Measurements from ENCODE around the gene DTHD1. TPM values are rescaled to one million over a fixed set of nuclear protein-coding genes. Genes with fewer than 3 reads are reported as not detected.

The DTHD1 gene
- total RNA-seq, 1 experiment from 2014 or later, result not detected

DNA sequence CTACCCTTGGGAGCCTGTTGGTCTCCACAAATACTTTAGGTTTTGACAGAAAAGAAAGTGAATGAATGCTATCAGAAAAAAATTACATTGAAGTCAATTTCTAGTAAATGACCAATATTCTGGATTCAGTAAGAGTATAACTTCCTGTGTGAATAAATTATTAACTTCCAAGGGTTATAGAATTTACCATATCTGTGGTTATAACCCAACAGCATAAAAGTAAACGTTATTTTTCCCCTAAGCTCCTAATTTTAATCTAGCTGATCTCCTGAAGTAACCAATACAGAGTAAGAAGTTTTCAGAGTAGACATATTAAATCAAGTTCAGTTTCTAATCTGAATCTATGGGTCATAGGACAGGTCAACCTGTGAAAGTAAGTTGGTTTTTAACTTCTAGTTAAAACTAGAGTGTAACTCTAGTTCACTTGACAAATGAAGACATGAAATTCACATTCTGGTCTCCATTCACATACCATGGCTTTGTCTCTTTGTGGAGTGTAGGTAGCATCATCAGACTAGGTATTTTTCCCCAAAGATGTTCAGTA lies 22.8 kb downstream of the DTHD1 start:
- Histone ChIP-seq H4K20me1 (ENCODE audit: insufficient read depth) (no peaks in the 10 kb centered on the region), H3K4me2 (ENCODE audit: low read length) (no peak overlapping the region), H3K27ac (ENCODE audit: low read depth, low read length) (no peak overlapping the region), H3K9me3 (ENCODE audit: control insufficient read depth in 1 of 2, insufficient read depth in 1 of 2, low read depth in 1 of 2, low read length in 2 of 2) (no peaks in the 10 kb centered on the region), H3K9me2 (ENCODE audit: insufficient read depth) (no peaks in the 10 kb centered on the region), H3K79me2 (ENCODE audit: insufficient read depth, low read length) (no peaks in the 10 kb centered on the region), H3K4me1 (ENCODE audit: control insufficient read depth in 1 of 2, insufficient read depth in 2 of 2, low read length in 2 of 2) (no peaks in the 10 kb centered on the region), H2AFZ (ENCODE audit: low read depth, low read length, poor library complexity, severe bottlenecking) (no peak overlapping the region), H3K36me3 (ENCODE audit: control insufficient read depth in 1 of 2, insufficient read depth in 2 of 2, low read length in 2 of 2) (no peaks in the 10 kb centered on the region), H3K9ac (ENCODE audit: low read length) (no peak overlapping the region), H3K27me3 (ENCODE audit: insufficient read depth, low read length) (no peaks in the 10 kb centered on the region), H3K4me3 (replicated peaks in 1 of 2; ENCODE audit: low read depth in 1 of 2, low read length in 2 of 2) (no peak overlapping the region)
- TF ChIP-seq JUND (IDR thresholded peaks at IDR 0.05) (no peak), POLR2A (IDR thresholded peaks at IDR 0.05; ENCODE audit: borderline replicate concordance, extremely low read depth, insufficient read depth, insufficient read length) (no peak), ELF1 (IDR thresholded peaks at IDR 0.05; ENCODE audit: borderline replicate concordance, low read depth) (no peak), CBX3 (IDR thresholded peaks at IDR 0.05; ENCODE audit: low read depth) (no peak), ZBTB33 (IDR thresholded peaks at IDR 0.05; ENCODE audit: extremely low read depth, insufficient replicate concordance, low read length) (no peak), YY1 (IDR thresholded peaks at IDR 0.05; ENCODE audit: extremely low read depth, insufficient replicate concordance, low read depth, low read length) (no peak)
- BruUV-seq (replicated peaks), result no TSS peak
- intact Hi-C loops (cut with micrococcal nuclease), result loop anchor here (5.0 kb wide), 1 partner anchor 1487 kb away; no protein-coding TSS in a partner anchor
- no peak for DNase-seq (ENCODE audit: low read depth, low spot score)
- RAD21 ChIA-PET (ENCODE audit: low non-redundant PET in 1 of 2, low total read pairs in 2 of 2, uncharacterized antibody in 2 of 2, unreplicated experiment in 2 of 2), result no interaction called here
- POLR2A ChIA-PET, result no interaction called here
- CTCF ChIA-PET, result no interaction called here
- no peak for ATAC-seq

GRCh38 chr4:36308150-36308549 lies 26.7 kb downstream of the DTHD1 start:
- H3K4me1 ChIP-seq (ENCODE audit: control insufficient read depth in 1 of 2, insufficient read depth in 2 of 2, low read length in 2 of 2), result no peaks in the 10 kb centered on the region
- no peaks in the 10 kb centered on the region for H3K79me2 ChIP-seq (ENCODE audit: insufficient read depth, low read length)
- H3K27ac ChIP-seq (ENCODE audit: low read depth, low read length), result no peak overlapping the region
- no peak overlapping the region for H3K4me3 ChIP-seq (replicated peaks in 1 of 2; ENCODE audit: low read depth in 1 of 2, low read length in 2 of 2)
- no peaks in the 10 kb centered on the region for H3K9me3 ChIP-seq (ENCODE audit: control insufficient read depth in 1 of 2, insufficient read depth in 1 of 2, low read depth in 1 of 2, low read length in 2 of 2)
- no TSS peak for BruUV-seq (replicated peaks)
- H3K36me3 ChIP-seq (ENCODE audit: control insufficient read depth in 1 of 2, insufficient read depth in 2 of 2, low read length in 2 of 2), result no peaks in the 10 kb centered on the region
- ChIA-PET RAD21 (ENCODE audit: low non-redundant PET in 1 of 2, low total read pairs in 2 of 2, uncharacterized antibody in 2 of 2, unreplicated experiment in 2 of 2) (no interaction called here), CTCF (no interaction called here), POLR2A (no interaction called here)
- no peak overlapping the region for H2AFZ ChIP-seq (ENCODE audit: low read depth, low read length, poor library complexity, severe bottlenecking)
- H3K4me2 ChIP-seq (ENCODE audit: low read length), result no peak overlapping the region
- H4K20me1 ChIP-seq (ENCODE audit: insufficient read depth), result no peaks in the 10 kb centered on the region
- no peak for ATAC-seq
- no peak for DNase-seq (ENCODE audit: low read depth, low spot score)
- no peak overlapping the region for H3K9ac ChIP-seq (ENCODE audit: low read length)
- no peaks in the 10 kb centered on the region for H3K9me2 ChIP-seq (ENCODE audit: insufficient read depth)
- intact Hi-C loops (cut with micrococcal nuclease), result no loop called here
- no peaks in the 10 kb centered on the region for H3K27me3 ChIP-seq (ENCODE audit: insufficient read depth, low read length)
- TF ChIP-seq POLR2AphosphoS5 (IDR thresholded peaks at IDR 0.05; ENCODE audit: low read depth, low read length) (no peak), YY1 (IDR thresholded peaks at IDR 0.05; ENCODE audit: extremely low read depth, insufficient replicate concordance, low read depth, low read length) (no peak), SIN3A (IDR thresholded peaks at IDR 0.05; ENCODE audit: low read depth) (no peak), ATF3 (IDR thresholded peaks at IDR 0.05) (no peak), SRF (IDR thresholded peaks at IDR 0.05; ENCODE audit: low read depth) (no peak), ELF1 (IDR thresholded peaks at IDR 0.05; ENCODE audit: borderline replicate concordance, low read depth) (no peak), EZH2phosphoT487 (IDR thresholded peaks at IDR 0.05; ENCODE audit: borderline replicate concordance) (no peak), REST (IDR thresholded peaks at IDR 0.05; ENCODE audit: low read depth) (no peak)

Measured in HCT116 (cell line).